Glomerular visceral epithelial cell (primary cell): ENCODE results near the gene GMCL1.
"Not testable (repeated sequence)": the region's sequence is repeated elsewhere in the genome, so short reads cannot be mapped to it uniquely, and the experiment has no call there.

Experiments used
- DNase-seq: peaks from one replicate; pipeline ENCODE4 v3.0.0-alpha.2; 2016; ENCODE audit errors: extremely low spot score

Gene GMCL1, protein sequence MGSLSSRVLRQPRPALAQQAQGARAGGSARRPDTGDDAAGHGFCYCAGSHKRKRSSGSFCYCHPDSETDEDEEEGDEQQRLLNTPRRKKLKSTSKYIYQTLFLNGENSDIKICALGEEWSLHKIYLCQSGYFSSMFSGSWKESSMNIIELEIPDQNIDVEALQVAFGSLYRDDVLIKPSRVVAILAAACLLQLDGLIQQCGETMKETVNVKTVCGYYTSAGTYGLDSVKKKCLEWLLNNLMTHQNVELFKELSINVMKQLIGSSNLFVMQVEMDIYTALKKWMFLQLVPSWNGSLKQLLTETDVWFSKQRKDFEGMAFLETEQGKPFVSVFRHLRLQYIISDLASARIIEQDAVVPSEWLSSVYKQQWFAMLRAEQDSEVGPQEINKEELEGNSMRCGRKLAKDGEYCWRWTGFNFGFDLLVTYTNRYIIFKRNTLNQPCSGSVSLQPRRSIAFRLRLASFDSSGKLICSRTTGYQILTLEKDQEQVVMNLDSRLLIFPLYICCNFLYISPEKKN

GRCh38 chr2:69829256-69830044 lies at the start of gene GMCL1:
Gene GMCL1 (plus strand): TSS chr2:69829660. CDS start chr2:69829893, 233 bp downstream.
- DNase-seq: peak; percentile 95

GRCh38 chr2:69780921-69781320 lies 48.5 kb upstream of the GMCL1 start:
- no peak for DNase-seq

DNA sequence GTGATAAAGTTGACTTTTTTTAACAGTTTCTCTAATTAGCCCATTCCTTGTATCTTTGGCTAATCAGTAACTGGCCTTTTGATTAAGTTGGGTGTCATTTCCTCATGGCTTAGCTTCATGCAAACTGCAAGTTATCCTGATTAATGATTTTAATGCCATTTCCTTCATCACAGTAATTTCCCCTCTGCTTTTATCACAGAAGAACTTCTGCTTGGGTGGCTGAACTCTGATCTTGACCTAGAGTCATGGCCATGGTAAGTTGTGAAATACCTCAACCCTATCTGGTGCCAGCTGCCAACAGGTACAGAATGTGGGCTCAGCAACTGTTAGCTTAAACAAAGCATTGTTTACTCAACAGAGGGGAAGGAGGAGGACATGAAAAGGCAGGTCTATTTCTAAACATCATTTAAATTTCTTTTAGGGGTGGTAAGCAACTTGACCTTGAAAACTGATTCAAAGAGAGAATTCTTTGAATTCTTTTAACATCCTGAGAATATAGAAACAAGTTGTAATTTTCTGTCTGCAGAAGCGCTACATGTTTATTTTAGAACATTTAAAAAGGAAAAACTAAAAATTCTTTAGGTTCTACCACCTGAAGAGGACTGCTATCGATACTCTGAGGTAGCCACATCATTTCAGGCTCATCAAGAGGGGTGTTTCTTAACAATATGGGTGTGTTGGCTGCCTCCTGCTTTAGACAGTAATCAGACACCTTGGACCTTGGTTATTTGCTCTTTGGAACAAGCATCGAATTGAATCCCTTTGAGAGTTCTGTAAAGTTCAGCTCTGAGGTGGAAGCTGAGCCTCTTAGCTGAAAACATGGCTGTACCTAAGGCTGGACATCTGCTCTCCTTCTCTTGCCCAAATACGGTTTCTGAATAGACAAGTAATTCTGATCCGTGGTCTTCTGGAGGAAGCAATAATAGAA lies 47.9 kb upstream of the GMCL1 start:
- no peak for DNase-seq

GRCh38 chr2:69784228-69784627 lies 45.2 kb upstream of the GMCL1 start:
- no peak for DNase-seq

GRCh38 chr2:69785358-69785757 lies 44.1 kb upstream of the GMCL1 start:
- no peak for DNase-seq

- DNase-seq: no peak
Observed at GRCh38 chr2:69786052-69786560, 43.4 kb upstream of the GMCL1 start.

DNA sequence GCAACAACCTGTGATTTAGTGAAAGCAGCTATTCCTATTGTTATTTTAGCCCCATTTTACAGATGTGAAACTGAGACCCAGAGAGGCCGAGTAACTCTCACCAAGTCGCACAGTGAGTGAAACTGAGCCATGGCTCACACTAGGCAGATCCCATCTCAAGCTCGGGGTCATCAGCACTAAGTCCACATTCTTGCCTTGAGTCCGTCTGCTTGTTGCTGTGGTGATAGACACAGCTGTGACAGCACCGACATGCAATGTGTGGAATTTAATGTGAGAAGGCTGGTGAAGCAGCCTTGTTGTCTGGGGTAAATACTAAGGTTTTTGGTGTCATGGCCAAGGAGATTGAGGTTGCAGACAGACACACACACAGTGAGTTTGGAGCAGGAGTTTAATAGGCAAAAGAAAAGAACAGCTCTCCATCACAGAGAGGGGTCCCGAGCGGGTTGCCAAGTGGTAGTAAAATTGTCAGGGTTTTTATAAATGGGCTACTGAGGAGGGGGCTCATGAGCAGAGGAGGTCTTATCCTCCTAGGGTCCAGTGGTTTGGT lies 40.2 kb upstream of the GMCL1 start:
- peak; percentile 83 for DNase-seq

DNA sequence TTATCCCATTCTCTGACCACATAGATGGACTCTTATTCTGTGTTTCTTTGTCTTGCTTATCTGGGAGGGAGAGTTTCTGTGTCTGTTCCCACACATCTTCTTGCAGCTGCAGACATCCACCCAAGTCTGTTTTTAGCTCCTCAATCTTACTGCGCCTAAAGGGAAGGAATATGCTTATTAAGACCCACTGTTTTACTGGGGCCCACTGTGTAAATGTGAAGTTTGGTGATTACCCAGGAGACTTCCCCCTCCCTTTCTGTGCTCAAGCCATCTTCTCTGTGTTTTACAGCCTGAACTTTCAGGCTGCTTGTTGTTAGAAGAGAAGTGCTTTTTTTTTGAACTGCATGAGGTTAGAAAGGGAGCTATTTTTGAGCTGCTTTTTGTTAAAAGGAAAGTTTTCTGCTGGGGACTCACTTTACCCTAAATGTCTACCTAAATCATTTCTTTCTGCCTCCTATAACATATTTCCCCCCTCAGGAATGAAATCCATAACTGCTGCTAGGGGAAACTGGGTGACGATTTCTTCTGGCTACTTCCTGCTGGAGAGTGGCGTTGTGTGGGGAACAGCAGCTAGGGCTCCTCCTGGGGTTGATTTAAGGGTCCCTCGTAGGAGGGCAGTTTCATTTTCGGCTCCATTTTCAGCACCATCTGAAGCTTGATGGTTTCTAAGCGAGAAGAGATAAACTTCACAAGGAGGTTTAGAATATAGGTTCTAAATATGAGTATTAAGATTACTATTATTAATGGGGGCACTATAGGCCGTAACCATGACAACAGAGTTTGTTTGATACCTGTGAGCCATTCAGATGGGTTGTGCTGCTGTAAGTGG lies 39.5 kb upstream of the GMCL1 start:
- DNase-seq: no peak

GRCh38 chr2:69790601-69790959 lies 38.9 kb upstream of the GMCL1 start:
- no peak for DNase-seq

- no peak for DNase-seq
Observed at GRCh38 chr2:69791045-69791444, 38.4 kb upstream of the GMCL1 start.

- DNase-seq: no peak
Observed at GRCh38 chr2:69796174-69796573, 33.3 kb upstream of the GMCL1 start.

DNA sequence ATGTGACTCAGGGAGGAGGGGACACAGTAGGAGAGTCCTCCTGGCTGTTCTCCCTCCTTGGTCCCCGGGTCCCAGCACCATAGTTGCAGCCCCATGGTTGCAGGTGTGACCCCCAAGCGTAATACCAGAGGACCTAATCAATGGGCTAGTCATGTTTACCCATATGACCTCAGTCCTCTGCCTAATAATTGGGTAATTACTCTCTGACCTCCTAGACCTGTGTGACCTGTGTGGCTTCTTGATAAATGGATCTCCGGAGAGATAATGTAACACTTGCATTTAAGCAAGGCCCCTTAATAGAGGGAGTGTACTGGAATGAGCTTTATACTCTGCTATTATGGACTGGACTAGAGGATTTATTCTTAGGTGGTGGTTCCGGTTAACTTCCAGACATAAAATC lies 32.2 kb upstream of the GMCL1 start:
- no peak for DNase-seq

GRCh38 chr2:69797836-69798289 lies 31.6 kb upstream of the GMCL1 start:
- no peak for DNase-seq

GRCh38 chr2:69798290-69798908 lies 31.1 kb upstream of the GMCL1 start:
- peak; percentile 63 for DNase-seq

DNA sequence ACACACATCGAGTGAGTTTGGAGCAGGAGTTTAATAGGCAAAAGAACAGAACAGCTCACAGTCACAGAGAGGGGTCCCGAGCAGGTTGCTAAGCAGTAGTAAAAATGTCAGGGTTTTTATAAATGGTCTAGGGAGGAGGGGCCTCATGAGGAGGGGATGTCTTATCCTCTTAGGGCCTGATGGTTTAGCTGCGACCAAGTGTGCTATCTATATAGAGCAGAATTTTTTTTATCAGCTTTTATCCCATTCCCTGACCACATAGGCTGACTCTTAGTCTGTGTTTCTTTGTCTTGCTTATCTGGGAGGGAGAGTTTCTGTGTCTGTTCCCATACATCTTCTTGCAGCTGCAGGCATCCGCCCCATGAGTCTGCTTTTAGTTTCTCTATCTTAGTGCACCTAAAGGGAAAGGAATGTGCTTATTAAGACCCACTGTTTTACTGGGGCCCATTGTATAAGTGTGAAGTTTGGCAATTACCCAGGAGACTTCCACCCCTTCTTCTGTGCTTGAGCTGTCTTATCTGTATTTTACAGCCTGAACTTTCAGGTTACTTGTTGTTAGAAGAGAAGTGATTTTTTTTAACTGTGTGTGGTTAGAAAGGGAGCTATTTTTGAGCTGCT lies 30.4 kb upstream of the GMCL1 start:
- DNase-seq: peak; percentile 77

GRCh38 chr2:69801745-69802290 lies 27.6 kb upstream of the GMCL1 start:
- no peak for DNase-seq

DNA sequence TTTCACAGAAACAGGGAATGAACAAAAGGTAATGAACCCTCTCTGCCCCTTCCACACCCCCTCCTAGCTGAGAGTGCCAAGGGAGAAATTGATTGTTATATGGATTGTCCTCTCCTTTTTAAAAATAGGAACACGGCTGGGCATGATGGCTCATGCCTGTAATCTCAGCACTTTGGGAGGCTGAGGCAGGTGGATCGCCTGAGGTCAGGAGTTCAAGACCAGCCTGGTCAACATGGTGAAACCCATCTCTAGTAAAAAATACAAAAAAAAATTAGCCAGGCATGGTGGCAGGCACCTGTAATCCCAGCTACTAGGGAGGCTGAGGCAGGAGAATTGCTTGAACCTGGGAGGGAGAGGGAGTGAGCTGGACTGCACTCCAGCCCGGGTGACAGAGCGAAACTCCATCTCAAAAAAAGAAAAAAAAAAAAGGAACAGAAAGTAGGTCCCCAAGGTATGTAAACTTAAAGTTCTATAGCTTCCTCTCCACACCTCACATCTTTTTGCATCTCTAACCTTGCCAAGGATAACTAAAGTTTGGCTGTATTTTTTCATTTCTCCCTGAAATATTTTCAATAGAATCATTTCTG lies 26.6 kb upstream of the GMCL1 start:
- DNase-seq: not testable (repeated sequence)

GRCh38 chr2:69804416-69804815 lies 25.0 kb upstream of the GMCL1 start:
- DNase-seq: no peak

DNA sequence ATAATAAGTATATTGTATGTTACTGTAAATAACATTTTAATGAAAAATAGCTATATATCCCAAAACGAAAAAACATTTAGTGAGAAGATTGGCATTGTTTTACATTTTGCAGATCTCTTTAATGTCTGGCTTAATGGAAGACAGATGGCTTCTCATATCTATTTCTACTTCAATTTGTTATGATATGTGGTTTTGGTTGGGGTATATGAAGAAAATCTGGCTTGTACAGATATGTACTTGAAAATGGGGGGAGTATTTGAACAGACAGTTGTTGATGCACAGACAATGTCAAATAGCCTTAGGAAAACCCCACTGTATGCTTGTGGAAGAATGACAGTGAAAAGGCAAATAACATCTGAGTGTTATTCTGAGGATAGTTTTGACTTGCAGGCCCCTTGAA lies 23.6 kb upstream of the GMCL1 start:
- no peak for DNase-seq
